PC-3 (cell line): ENCODE data around the gene TMA7. TPM values are rescaled to one million over a fixed set of nuclear protein-coding genes. Genes with fewer than 3 reads are reported as not detected.

Experiments
- ATAC-seq: fragments of 200-7000 bp; cut with Tn5 transposase; 2 replicates; pipeline ENCODE4 v1.9.1; 2020; ENCODE audit warnings: mild to moderate bottlenecking, moderate library complexity
- BruUV-seq: library from RNA; stranded (reverse); fragments of 400-500 nt; replicated peaks from 2 replicates; lab custom pipeline; 2021; lab: Mats Ljungman, UMichigan
- CTCF ChIA-PET: fragments of 300-600 bp; sonication (Branson Sonifier 250); formaldehyde crosslinking; loops from one replicate; lab custom pipeline; 2022; ENCODE audit warnings: antibody characterized with exemption; lab: Charles Lee
- POLR2A ChIA-PET: fragments of 300-600 bp; sonication (Branson Sonifier 250); formaldehyde crosslinking; loops from one replicate; lab custom pipeline; 2022; ENCODE audit warnings: antibody characterized with exemption; ENCODE audit not compliant: unreplicated experiment; lab: Charles Lee
- DNase-seq: peaks from one replicate; pipeline ENCODE4 v3.0.0-alpha.2; 2015
- H2AFZ ChIP-seq: fragments of 300-600 bp; sonication (generic); 2 replicates; pipeline ENCODE4 v1.6.0; 2016; ENCODE audit warnings: antibody characterized with exemption, low read length
- H3F3A ChIP-seq: fragments of 300-600 bp; sonication (generic); one replicate; pipeline ENCODE4 v1.6.0; 2017; ENCODE audit warnings: antibody characterized with exemption, low read length, control low read depth, mild to moderate bottlenecking; ENCODE audit not compliant: unreplicated experiment
- H3K27ac ChIP-seq: fragments of 300-600 bp; sonication (generic); 2 replicates; pipeline ENCODE4 v1.5.1; 2016; ENCODE audit warnings: mild to moderate bottlenecking, low read length
- H3K27me3 ChIP-seq: fragments of 300-600 bp; sonication (generic); 2 replicates; pipeline ENCODE4 v1.6.1; 2016; ENCODE audit warnings: low read length, mixed read lengths
- H3K36me3 ChIP-seq: fragments of 300-600 bp; sonication (generic); 2 replicates; pipeline ENCODE4 v1.6.1; 2016; ENCODE audit warnings: low read depth, mixed run types, low read length, mixed read lengths
- H3K4me1 ChIP-seq: fragments of 300-600 bp; sonication (generic); 2 replicates; pipeline ENCODE4 v1.5.1; 2016; ENCODE audit warnings: low read length; ENCODE audit not compliant: insufficient read depth
- H3K4me2 ChIP-seq: fragments of 300-600 bp; sonication (generic); 2 replicates; pipeline ENCODE4 v1.6.0; 2016; ENCODE audit warnings: low read length
- H3K4me3 ChIP-seq: fragments of 300-600 bp; sonication (generic); 2 replicates; pipeline ENCODE4 v1.5.1; 2016; ENCODE audit warnings: mild to moderate bottlenecking, low read length, mixed read lengths
- H3K79me2 ChIP-seq: fragments of 300-600 bp; sonication (generic); 2 replicates; pipeline ENCODE4 v1.6.1; 2017; ENCODE audit warnings: low read length, mixed read lengths
- H3K9ac ChIP-seq: fragments of 300-600 bp; sonication (generic); 2 replicates; pipeline ENCODE4 v1.6.0; 2016; ENCODE audit warnings: mild to moderate bottlenecking, low read length
- H3K9me2 ChIP-seq: fragments of 300-600 bp; sonication (generic); replicated peaks from 2 replicates; pipeline ENCODE4 v1.6.1; 2016; ENCODE audit warnings: mixed run types, low read length, mixed read lengths
- H3K9me3 ChIP-seq: fragments of 300-600 bp; sonication (generic); 2 replicates; pipeline ENCODE4 v1.6.1; 2016; ENCODE audit warnings: low read length, mixed read lengths
- H4K20me1 ChIP-seq: fragments of 300-600 bp; sonication (generic); 2 replicates; pipeline ENCODE4 v1.6.1; 2016; ENCODE audit warnings: low read length, mixed read lengths
- EZH2 ChIP-seq: fragments of 300-600 bp; sonication (generic); IDR thresholded peaks from one replicate; pipeline ENCODE4 v1.6.1; 2017; ENCODE audit warnings: antibody characterized with exemption, mild to moderate bottlenecking, low read length; ENCODE audit not compliant: unreplicated experiment
- EZH2phosphoT487 ChIP-seq: fragments of 300-600 bp; sonication (generic); IDR thresholded peaks from 2 replicates; pipeline ENCODE4 v1.6.1; 2018; ENCODE audit warnings: mild to moderate bottlenecking, antibody characterized with exemption, low read length, borderline replicate concordance
- intact Hi-C: fragments of 100-400 bp; cut with micrococcal nuclease; formaldehyde crosslinking; loops from 2 replicates; pipeline ENCODE4 v1.9.0; 2023
- total RNA-seq: library from RNA; depleted of rRNA; stranded (reverse); fragments of >200 nt; gene quantifications from 2 replicates; pipeline ENCODE4 v1.2.3, GENCODE V29; 2014
- TF ChIP-seq, protein P1 (sequence below): fragments of 300-600 bp; sonication (generic); conservative IDR thresholded peaks from 2 replicates; pipeline ENCODE4 v1.5.1; 2017; ENCODE audit warnings: antibody characterized with exemption, low read depth, mild to moderate bottlenecking, low read length

TMA7 gene
- total RNA-seq, 1 experiment from 2014 or later = 517 TPM

DNA sequence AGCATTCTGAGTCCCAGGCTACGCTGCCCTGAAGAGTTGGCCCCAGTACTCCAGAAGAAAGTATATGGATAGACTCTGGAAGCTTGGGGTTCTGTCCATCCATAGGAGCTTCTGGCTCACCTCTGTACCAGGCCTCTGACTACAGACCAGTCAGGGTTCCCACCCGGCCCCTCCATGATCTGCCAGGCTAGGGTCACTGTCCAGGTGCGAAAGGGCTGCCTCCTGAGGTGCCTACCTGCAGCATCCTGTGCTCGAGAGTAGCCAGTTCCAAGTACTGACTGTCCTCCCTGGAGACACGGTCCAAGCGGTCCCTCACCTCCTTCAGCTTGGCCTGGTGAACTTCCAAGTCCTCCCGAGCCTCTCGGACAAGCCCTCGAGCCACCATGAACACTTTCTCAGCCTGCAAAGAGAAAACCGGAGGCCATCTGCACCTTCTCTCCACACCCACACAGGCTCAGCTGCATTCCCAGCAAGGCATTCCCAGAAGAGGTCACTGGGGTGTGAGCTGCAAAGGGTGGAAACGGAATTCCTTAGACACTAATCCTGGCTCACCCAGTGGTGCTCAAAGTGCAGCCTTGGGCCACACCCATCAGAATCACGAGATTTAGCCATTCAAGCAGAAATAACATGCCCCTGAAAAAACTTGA is 6.5 kb upstream of the TMA7 start:
- Histone ChIP-seq H3K4me3 (no peak overlapping the region), H2AFZ (no peak overlapping the region), H3K4me2 (no peak overlapping the region), H3K4me1 (peaks cover 7% of the 10 kb centered on the region), H3F3A (no peaks in the 10 kb centered on the region), H3K27me3 (no peaks in the 10 kb centered on the region), H4K20me1 (no peaks in the 10 kb centered on the region), H3K79me2 (peaks cover 6% of the 10 kb centered on the region; the same call in 1 of the 2 replicates), H3K9me3 (no peaks in the 10 kb centered on the region), H3K9me2 (no peaks in the 10 kb centered on the region), H3K27ac (no peak overlapping the region), H3K36me3 (peaks cover 13% of the 10 kb centered on the region), H3K9ac (no peak overlapping the region)
- no peak for TF ChIP-seq EZH2phosphoT487
- no peak for TF ChIP-seq EZH2
- TF ChIP-seq, protein P1, sequence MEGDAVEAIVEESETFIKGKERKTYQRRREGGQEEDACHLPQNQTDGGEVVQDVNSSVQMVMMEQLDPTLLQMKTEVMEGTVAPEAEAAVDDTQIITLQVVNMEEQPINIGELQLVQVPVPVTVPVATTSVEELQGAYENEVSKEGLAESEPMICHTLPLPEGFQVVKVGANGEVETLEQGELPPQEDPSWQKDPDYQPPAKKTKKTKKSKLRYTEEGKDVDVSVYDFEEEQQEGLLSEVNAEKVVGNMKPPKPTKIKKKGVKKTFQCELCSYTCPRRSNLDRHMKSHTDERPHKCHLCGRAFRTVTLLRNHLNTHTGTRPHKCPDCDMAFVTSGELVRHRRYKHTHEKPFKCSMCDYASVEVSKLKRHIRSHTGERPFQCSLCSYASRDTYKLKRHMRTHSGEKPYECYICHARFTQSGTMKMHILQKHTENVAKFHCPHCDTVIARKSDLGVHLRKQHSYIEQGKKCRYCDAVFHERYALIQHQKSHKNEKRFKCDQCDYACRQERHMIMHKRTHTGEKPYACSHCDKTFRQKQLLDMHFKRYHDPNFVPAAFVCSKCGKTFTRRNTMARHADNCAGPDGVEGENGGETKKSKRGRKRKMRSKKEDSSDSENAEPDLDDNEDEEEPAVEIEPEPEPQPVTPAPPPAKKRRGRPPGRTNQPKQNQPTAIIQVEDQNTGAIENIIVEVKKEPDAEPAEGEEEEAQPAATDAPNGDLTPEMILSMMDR = no peak
- ChIA-PET POLR2A (interaction anchor here (0.6 kb wide), 1 partner anchor 652 kb away, joined by 3 read pairs; no protein-coding TSS in a partner anchor), CTCF (interaction anchor here (0.5 to 1.3 kb wide), 2 partner anchors 33 to 809 kb away, joined by 5 to 13 read pairs; no protein-coding TSS in a partner anchor)
- DNase-seq (peak; percentile 26), ATAC-seq (no peak)
- intact Hi-C loops = no loop called here
- no TSS peak for BruUV-seq

DNA sequence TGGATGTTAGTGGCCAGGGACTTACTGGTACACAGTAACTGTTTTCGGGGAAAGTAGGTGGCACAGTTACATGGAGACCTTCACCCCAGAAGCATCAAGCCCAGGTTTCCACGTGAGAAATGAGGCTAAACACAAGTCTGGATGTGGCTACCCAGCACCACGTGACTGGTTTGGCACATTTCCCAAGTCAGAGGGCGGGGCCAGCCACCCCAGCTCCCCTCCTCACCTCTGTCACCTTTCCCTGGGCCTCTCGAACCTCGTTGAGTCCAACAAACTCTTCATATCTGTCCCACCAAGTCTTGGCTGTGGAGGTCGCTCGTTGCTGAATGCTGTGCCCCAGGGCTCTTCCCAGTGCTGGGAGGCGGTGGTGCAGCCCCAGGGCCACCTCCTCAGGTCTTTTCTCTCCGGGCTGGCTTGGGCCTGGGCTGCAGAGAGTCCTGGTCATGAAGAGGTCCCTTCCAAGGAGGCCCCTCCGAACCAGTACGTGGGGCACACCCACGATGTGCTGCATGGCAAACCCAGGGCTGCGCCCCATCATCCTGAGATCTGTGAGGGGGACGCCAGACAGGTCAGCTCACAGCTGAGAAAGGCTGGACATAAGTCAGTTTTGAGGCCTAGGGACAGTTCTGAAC is 5.3 kb upstream of the TMA7 start:
- no peaks in the 10 kb centered on the region for H3K27me3 ChIP-seq
- no peak overlapping the region for H3K4me2 ChIP-seq
- no peaks in the 10 kb centered on the region for H3K9me2 ChIP-seq
- no peak overlapping the region for H3K4me3 ChIP-seq
- ChIA-PET CTCF (interaction anchor here (1.3 kb wide), 1 partner anchor 34 kb away, joined by 13 read pairs; no protein-coding TSS in a partner anchor), POLR2A (no interaction called here)
- H3K9me3 ChIP-seq = no peaks in the 10 kb centered on the region
- no peak overlapping the region for H3K27ac ChIP-seq
- no peaks in the 10 kb centered on the region for H3F3A ChIP-seq
- DNase-seq (no peak), ATAC-seq (no peak)
- peaks cover 15% of the 10 kb centered on the region for H3K79me2 ChIP-seq
- peaks cover 13% of the 10 kb centered on the region for H3K36me3 ChIP-seq
- H3K4me1 ChIP-seq = peaks cover 15% of the 10 kb centered on the region
- TF ChIP-seq EZH2phosphoT487 = no peak
- TF ChIP-seq, protein P1 = no peak
- TF ChIP-seq EZH2 = no peak
- H2AFZ ChIP-seq = no peak overlapping the region
- no peaks in the 10 kb centered on the region for H4K20me1 ChIP-seq
- no TSS peak for BruUV-seq
- intact Hi-C loops = no loop called here
- H3K9ac ChIP-seq = no peak overlapping the region

DNA sequence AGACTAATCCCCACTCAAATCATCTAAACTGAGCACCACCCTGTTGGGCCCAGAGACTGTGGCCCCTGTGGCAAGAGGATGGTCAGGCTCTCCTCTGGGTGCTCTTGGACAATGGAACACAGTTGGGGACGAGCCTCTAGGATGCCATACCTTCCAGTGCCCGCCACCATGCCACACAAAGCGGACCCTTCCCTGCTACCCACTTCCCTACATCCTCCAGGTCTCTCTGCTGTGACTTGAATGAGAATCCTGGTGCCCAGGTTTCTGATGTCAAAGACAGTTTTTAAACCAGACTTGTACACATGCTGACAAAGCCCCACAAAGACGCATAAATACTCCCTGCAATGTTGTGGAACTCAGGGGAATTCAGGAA is 4.8 kb upstream of the TMA7 start:
- no peak overlapping the region for H3K9ac ChIP-seq
- ATAC-seq (no peak), DNase-seq (no peak)
- H3K9me3 ChIP-seq = no peaks in the 10 kb centered on the region
- intact Hi-C loops = no loop called here
- H3K9me2 ChIP-seq = no peaks in the 10 kb centered on the region
- no peak overlapping the region for H3K4me2 ChIP-seq
- CTCF ChIA-PET = interaction anchor here (0.6 to 2.3 kb wide), 9 partner anchors 11 to 241 kb away, joined by 3 to 222 read pairs (median 39); partner anchors contain the start of gene ATRIP
- no peaks in the 10 kb centered on the region for H4K20me1 ChIP-seq
- TF ChIP-seq EZH2phosphoT487 = no peak
- TF ChIP-seq, protein P1 = no peak
- no peak for TF ChIP-seq EZH2
- no peak overlapping the region for H3K4me3 ChIP-seq
- H3K27me3 ChIP-seq = no peaks in the 10 kb centered on the region
- peaks cover 11% of the 10 kb centered on the region for H3K4me1 ChIP-seq
- no peak overlapping the region for H2AFZ ChIP-seq
- H3K36me3 ChIP-seq = peaks cover 13% of the 10 kb centered on the region
- POLR2A ChIA-PET = no interaction called here
- H3K27ac ChIP-seq = no peak overlapping the region
- H3F3A ChIP-seq = no peaks in the 10 kb centered on the region
- H3K79me2 ChIP-seq = peaks cover 19% of the 10 kb centered on the region
- no TSS peak for BruUV-seq
